SK-N-SH (cell line): ENCODE results near the gene GTF3C1.

Experiments
- EP300 ChIP-seq, 2 experiments: IDR thresholded peaks; 2 replicates each; pipeline versions ENCODE4 v1.4.0 to v1.6.1; 2012; ENCODE audit warnings: borderline replicate concordance in 1 of 2, low read depth in 1 of 2, low read length in 1 of 2
- FOXM1 ChIP-seq: IDR thresholded peaks from 2 replicates; pipeline ENCODE4 v1.4.0; 2012; ENCODE audit warnings: low read depth, mild to moderate bottlenecking
- GATA2 ChIP-seq: sonication (generic); formaldehyde crosslinking; IDR thresholded peaks from 2 replicates; pipeline ENCODE4 v1.5.0; 2020; ENCODE audit warnings: mild to moderate bottlenecking, missing genetic modification reagents
- MXI1 ChIP-seq: IDR thresholded peaks from 2 replicates; pipeline ENCODE4 v1.6.1; 2012; ENCODE audit warnings: mild to moderate bottlenecking, low read depth, low read length, improper control_type of control experiment
- NRF1 ChIP-seq: IDR thresholded peaks from 2 replicates; pipeline ENCODE4 v1.6.1; 2012; ENCODE audit warnings: low read depth, mild to moderate bottlenecking, low read length
- POLR2AphosphoS5 ChIP-seq: IDR thresholded peaks from 2 replicates; pipeline ENCODE4 v1.6.1; 2012; ENCODE audit warnings: low read depth, low read length
- TAF1 ChIP-seq: IDR thresholded peaks from 2 replicates; pipeline ENCODE4 v1.6.1; 2012; ENCODE audit warnings: low read depth, mild to moderate bottlenecking, low read length, moderate library complexity, borderline replicate concordance
- YY1 ChIP-seq: IDR thresholded peaks from 2 replicates; pipeline ENCODE4 v1.4.0; 2012; ENCODE audit warnings: low read depth, mild to moderate bottlenecking
- TF ChIP-seq, protein P1 (sequence below): IDR thresholded peaks from 2 replicates; pipeline ENCODE4 v1.4.0; 2012; ENCODE audit warnings: low read depth
- TF ChIP-seq, protein P2 (sequence below): fragments of 200-600 bp; sonication (generic); IDR thresholded peaks from 2 replicates; pipeline ENCODE4 v1.6.1; 2017; ENCODE audit warnings: antibody characterized with exemption, mild to moderate bottlenecking, moderate library complexity

DNA sequence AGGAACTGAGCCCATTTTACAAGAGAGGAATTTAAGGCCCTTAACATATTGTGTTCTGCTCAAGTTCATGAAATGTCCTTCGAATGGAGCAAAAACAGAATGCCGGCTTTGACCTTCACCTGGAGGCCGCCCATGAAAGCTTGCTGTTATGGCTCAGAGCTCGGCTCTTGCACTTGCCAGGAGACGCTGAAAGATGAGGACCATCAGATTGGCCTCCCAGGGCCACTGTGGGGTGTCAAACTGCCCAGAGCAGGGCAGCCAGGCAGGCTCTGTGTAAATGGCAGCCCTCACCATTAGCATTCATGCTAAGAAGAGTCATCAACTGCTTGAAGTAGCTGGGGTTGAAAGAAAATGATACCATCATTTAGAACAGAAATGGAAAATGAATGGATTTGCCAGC lies 108.4 kb downstream of the GTF3C1 start:
- TF ChIP-seq, protein P1, sequence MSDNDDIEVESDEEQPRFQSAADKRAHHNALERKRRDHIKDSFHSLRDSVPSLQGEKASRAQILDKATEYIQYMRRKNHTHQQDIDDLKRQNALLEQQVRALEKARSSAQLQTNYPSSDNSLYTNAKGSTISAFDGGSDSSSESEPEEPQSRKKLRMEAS, result no peak
- TF ChIP-seq, protein P2, sequence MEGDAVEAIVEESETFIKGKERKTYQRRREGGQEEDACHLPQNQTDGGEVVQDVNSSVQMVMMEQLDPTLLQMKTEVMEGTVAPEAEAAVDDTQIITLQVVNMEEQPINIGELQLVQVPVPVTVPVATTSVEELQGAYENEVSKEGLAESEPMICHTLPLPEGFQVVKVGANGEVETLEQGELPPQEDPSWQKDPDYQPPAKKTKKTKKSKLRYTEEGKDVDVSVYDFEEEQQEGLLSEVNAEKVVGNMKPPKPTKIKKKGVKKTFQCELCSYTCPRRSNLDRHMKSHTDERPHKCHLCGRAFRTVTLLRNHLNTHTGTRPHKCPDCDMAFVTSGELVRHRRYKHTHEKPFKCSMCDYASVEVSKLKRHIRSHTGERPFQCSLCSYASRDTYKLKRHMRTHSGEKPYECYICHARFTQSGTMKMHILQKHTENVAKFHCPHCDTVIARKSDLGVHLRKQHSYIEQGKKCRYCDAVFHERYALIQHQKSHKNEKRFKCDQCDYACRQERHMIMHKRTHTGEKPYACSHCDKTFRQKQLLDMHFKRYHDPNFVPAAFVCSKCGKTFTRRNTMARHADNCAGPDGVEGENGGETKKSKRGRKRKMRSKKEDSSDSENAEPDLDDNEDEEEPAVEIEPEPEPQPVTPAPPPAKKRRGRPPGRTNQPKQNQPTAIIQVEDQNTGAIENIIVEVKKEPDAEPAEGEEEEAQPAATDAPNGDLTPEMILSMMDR, result no peak
- no peak for TF ChIP-seq FOXM1
- TF ChIP-seq EP300 (IDR thresholded peaks at IDR 0.05; ENCODE audit: borderline replicate concordance in 1 of 2, low read depth in 1 of 2, low read length in 1 of 2), result no peak
- no peak for TF ChIP-seq YY1
- no peak for TF ChIP-seq POLR2AphosphoS5
- no peak for TF ChIP-seq GATA2 (CRISPR knock-in tag)
- no peak for TF ChIP-seq MXI1
- no peak for TF ChIP-seq TAF1
- no peak for TF ChIP-seq NRF1
